GM19023 (cell line): ENCODE results near the gene NHLH1.
A peak's percentile ranks its signal among the peaks of the same experiment; 100 is the strongest.

Experiments used
- ATAC-seq: cut with Tn5 transposase; IDR thresholded peaks from one replicate; pipeline ENCODE4 v1.9.1; 2021; ENCODE audit warnings: mild to moderate bottlenecking, moderate library complexity; ENCODE audit not compliant: unreplicated experiment

The NHLH1 gene

GRCh38 chr1:160366731-160367515 is at the start of gene NHLH1:
Gene NHLH1, plus strand, starts transcription at chr1:160367071. Its CDS starts 3,661 bp downstream, at chr1:160370732.
- no peak for ATAC-seq

GRCh38 chr1:160322831-160323230 is 44.0 kb upstream of the NHLH1 start:
- ATAC-seq: no peak

- no peak for ATAC-seq
These were observed 41.6 kb upstream of the NHLH1 start for GRCh38 chr1:160325252-160325651.

GRCh38 chr1:160326418-160326817 is 40.5 kb upstream of the NHLH1 start:
- no peak for ATAC-seq

- no peak for ATAC-seq
These were observed 38.7 kb upstream of the NHLH1 start for GRCh38 chr1:160328184-160328583.

GRCh38 chr1:160330119-160330518 is 36.8 kb upstream of the NHLH1 start:
- no peak for ATAC-seq

- ATAC-seq: no peak
These were observed 34.4 kb upstream of the NHLH1 start for GRCh38 chr1:160332516-160332915.

GRCh38 chr1:160338580-160338979 is 28.3 kb upstream of the NHLH1 start:
- ATAC-seq: no peak

GRCh38 chr1:160340146-160340545 is 26.7 kb upstream of the NHLH1 start:
- no peak for ATAC-seq

- ATAC-seq: no peak
These were observed 26.0 kb upstream of the NHLH1 start for GRCh38 chr1:160340866-160341265.

GRCh38 chr1:160342526-160342925 is 24.3 kb upstream of the NHLH1 start:
- peak; percentile 2 for ATAC-seq

- ATAC-seq: peak; percentile 92
These were observed 23.7 kb upstream of the NHLH1 start, which contains the start of the genes COPA and NCSTN for GRCh38 chr1:160342953-160343869. Gene COPA, minus strand, starts transcription at chr1:160343250. Its CDS starts 80 bp downstream, at chr1:160343170. Gene NCSTN, plus strand, starts transcription at chr1:160343383. Its CDS starts 14 bp downstream, at chr1:160343397.

- ATAC-seq: no peak
These were observed 22.6 kb upstream of the NHLH1 start for GRCh38 chr1:160344241-160344640.

GRCh38 chr1:160344936-160345335 is 21.9 kb upstream of the NHLH1 start:
- ATAC-seq: no peak

GRCh38 chr1:160346463-160346862 is 20.4 kb upstream of the NHLH1 start:
- ATAC-seq: no peak

- ATAC-seq: no peak
These were observed 19.9 kb upstream of the NHLH1 start for GRCh38 chr1:160346958-160347357.

- ATAC-seq: no peak
These were observed 15.2 kb upstream of the NHLH1 start for GRCh38 chr1:160351629-160352028.

GRCh38 chr1:160352555-160352954 is 14.3 kb upstream of the NHLH1 start:
- ATAC-seq: no peak

GRCh38 chr1:160353223-160353622 is 13.6 kb upstream of the NHLH1 start:
- ATAC-seq: no peak

GRCh38 chr1:160354388-160354985 is 12.4 kb upstream of the NHLH1 start:
- no peak for ATAC-seq

- no peak for ATAC-seq
These were observed 9.4 kb upstream of the NHLH1 start for GRCh38 chr1:160357286-160358002.
